ENCODE results near the gene SYT2. TPM values are rescaled to one million over a fixed set of nuclear protein-coding genes. Genes with fewer than 3 reads are reported as not detected.
A peak's percentile ranks its signal among the peaks of the same experiment; 100 is the strongest.
"Not testable (repeated sequence)": the region's sequence is repeated elsewhere in the genome, so short reads cannot be mapped to it uniquely, and the experiment has no call there.

Gene SYT2
- total RNA-seq, 1 experiment from 2014 or later = not detected

- ATAC-seq = no peak
- no peak overlapping the region for H3K4me3 ChIP-seq (ENCODE audit: low read length)
These were observed 94.5 kb downstream of the SYT2 start for GRCh38 chr1:202615501-202616354.

GRCh38 chr1:202615208-202615500 is 95.1 kb downstream of the SYT2 start:
- CTCF ChIA-PET; H3K4me1 ChIP-seq (ENCODE audit: insufficient read depth, low read length); H3K9me2 ChIP-seq (replicated peaks; ENCODE audit: low read length); ATAC-seq; intact Hi-C loops (cut with micrococcal nuclease); H4K20me1 ChIP-seq (ENCODE audit: low read length); H3K27me3 ChIP-seq (ENCODE audit: low read length); H3K36me3 ChIP-seq (ENCODE audit: low read depth, low read length); H3K4me3 ChIP-seq (ENCODE audit: low read length); H3F3A ChIP-seq (ENCODE audit: low read length, unreplicated experiment); H3K9me3 ChIP-seq (ENCODE audit: low read length); H3K4me2 ChIP-seq (ENCODE audit: low read length); POLR2A ChIA-PET (ENCODE audit: unreplicated experiment); H2AFZ ChIP-seq (ENCODE audit: low read length); H3K79me2 ChIP-seq (ENCODE audit: low read length); H3K27ac ChIP-seq (ENCODE audit: low read length); BruUV-seq (replicated peaks); DNase-seq; H3K9ac ChIP-seq (ENCODE audit: low read length): not testable (repeated sequence)

More at GRCh38 chr1:202615501-202616354, 94.5 kb downstream of the SYT2 start:
- intact Hi-C loops (cut with micrococcal nuclease) = no loop called here
- Histone ChIP-seq H3K9ac (ENCODE audit: low read length) (no peak overlapping the region), H3F3A (ENCODE audit: low read length, unreplicated experiment) (no peaks in the 10 kb centered on the region), H3K27me3 (ENCODE audit: low read length) (no peaks in the 10 kb centered on the region), H3K9me2 (replicated peaks; ENCODE audit: low read length) (no peaks in the 10 kb centered on the region), H3K4me2 (ENCODE audit: low read length) (no peak overlapping the region), H4K20me1 (ENCODE audit: low read length) (no peaks in the 10 kb centered on the region), H3K79me2 (ENCODE audit: low read length) (no peaks in the 10 kb centered on the region), H3K9me3 (ENCODE audit: low read length) (no peaks in the 10 kb centered on the region), H3K4me1 (ENCODE audit: insufficient read depth, low read length) (no peaks in the 10 kb centered on the region), H2AFZ (ENCODE audit: low read length) (no peak overlapping the region), H3K27ac (ENCODE audit: low read length) (no peak overlapping the region), H3K36me3 (ENCODE audit: low read depth, low read length) (no peaks in the 10 kb centered on the region)
- ChIA-PET POLR2A (ENCODE audit: unreplicated experiment) (no interaction called here), CTCF (no interaction called here)
- TF ChIP-seq EZH2phosphoT487 (IDR thresholded peaks at IDR 0.05; ENCODE audit: borderline replicate concordance, low read length) (no peak), EZH2 (IDR thresholded peaks at IDR 0.05; ENCODE audit: low read length, unreplicated experiment) (no peak), CTCF (conservative IDR thresholded peaks at IDR 0.05; ENCODE audit: low read depth, low read length) (no peak)
- DNase-seq = peak; percentile 14
- BruUV-seq (replicated peaks) = no TSS peak

GRCh38 chr1:202614363-202615207 is 95.7 kb downstream of the SYT2 start:
- H4K20me1 ChIP-seq (ENCODE audit: low read length); POLR2A ChIA-PET (ENCODE audit: unreplicated experiment); H3K27me3 ChIP-seq (ENCODE audit: low read length); H3K27ac ChIP-seq (ENCODE audit: low read length); BruUV-seq (replicated peaks); H3K4me1 ChIP-seq (ENCODE audit: insufficient read depth, low read length); H3K79me2 ChIP-seq (ENCODE audit: low read length); intact Hi-C loops (cut with micrococcal nuclease); H3F3A ChIP-seq (ENCODE audit: low read length, unreplicated experiment); H3K9me3 ChIP-seq (ENCODE audit: low read length); H3K4me3 ChIP-seq (ENCODE audit: low read length); H2AFZ ChIP-seq (ENCODE audit: low read length); H3K9me2 ChIP-seq (replicated peaks; ENCODE audit: low read length); H3K36me3 ChIP-seq (ENCODE audit: low read depth, low read length); H3K9ac ChIP-seq (ENCODE audit: low read length); H3K4me2 ChIP-seq (ENCODE audit: low read length): not testable (repeated sequence)
- CTCF ChIA-PET = interaction anchor here (0.6 kb wide), 1 partner anchor 43 kb away, joined by 3 read pairs; no protein-coding TSS in a partner anchor
- TF ChIP-seq CTCF (conservative IDR thresholded peaks at IDR 0.05; ENCODE audit: low read depth, low read length) = peak; percentile 38; the same call in 1 of the 2 replicates
- ATAC-seq (peak; percentile 22; the same call in 1 of the 2 replicates), DNase-seq (peak; percentile 22)

All from PC-3 (cell line).